Neutrophil (primary cell): ENCODE data around the gene TBXAS1.

Source experiments
- H3K27ac ChIP-seq: fragments of 200-600 bp; sonication (generic); 2 replicates; pipeline ENCODE4 v1.5.1; 2016; ENCODE audit warnings: mild to moderate bottlenecking, moderate library complexity
- H3K27me3 ChIP-seq: fragments of 200-600 bp; sonication (generic); 2 replicates; pipeline ENCODE4 v1.6.0; 2016; ENCODE audit warnings: mild to moderate bottlenecking
- H3K36me3 ChIP-seq: fragments of 200-600 bp; sonication (generic); 2 replicates; pipeline ENCODE4 v1.5.1; 2017
- H3K4me1 ChIP-seq, 2 experiments: fragments of 200-600 bp in 1 of 2; sonication (generic) in 1 of 2; 1 replicate in 1 of 2; 2 replicates in 1 of 2; pipeline versions ENCODE4 v1.5.1 to v1.6.1; 2013 to 2016; ENCODE audit warnings: low read depth in 1 of 2, low read length in 1 of 2, mild to moderate bottlenecking in 1 of 2, moderate library complexity in 1 of 2; ENCODE audit not compliant: control insufficient read depth in 1 of 2, insufficient read depth in 1 of 2
- H3K4me3 ChIP-seq, 2 experiments: fragments of 200-600 bp in 1 of 2; sonication (generic) in 1 of 2; 1 replicate in 1 of 2; 2 replicates in 1 of 2; pipeline ENCODE4 v1.5.1; 2013 to 2016; ENCODE audit warnings: low read depth in 1 of 2, low read length in 1 of 2, mild to moderate bottlenecking in 1 of 2, moderate library complexity in 1 of 2
- H3K9me3 ChIP-seq: fragments of 200-600 bp; sonication (generic); 2 replicates; pipeline ENCODE4 v1.5.1; 2016
- CTCF ChIP-seq: fragments of 200-600 bp; sonication (generic); IDR thresholded peaks from 2 replicates; pipeline ENCODE4 v1.5.1; 2016; ENCODE audit warnings: antibody characterized with exemption

TBXAS1 gene

GRCh38 chr7:140060243-140060630 lies 231.2 kb downstream of the TBXAS1 start:
- no peaks in the 10 kb centered on the region for H3K9me3 ChIP-seq
- no peak overlapping the region for H3K27ac ChIP-seq
- peaks cover 17% of the 10 kb centered on the region for H3K36me3 ChIP-seq
- no peak overlapping the region for H3K4me3 ChIP-seq
- no peaks in the 10 kb centered on the region for H3K27me3 ChIP-seq
- peaks cover 24% of the 10 kb centered on the region in 2 experiments for H3K4me1 ChIP-seq
- no peak for TF ChIP-seq CTCF

GRCh38 chr7:140060788-140061606 lies 231.9 kb downstream of the TBXAS1 start:
- Histone ChIP-seq H3K9me3 (no peaks in the 10 kb centered on the region), H3K4me3 (peak overlapping the region; percentile 83 to 85), H3K27ac (peak overlapping the region; percentile 92), H3K4me1 (peaks cover 24% of the 10 kb centered on the region in 2 experiments), H3K36me3 (peaks cover 11% of the 10 kb centered on the region), H3K27me3 (no peaks in the 10 kb centered on the region)
- no peak for TF ChIP-seq CTCF

- H3K36me3 ChIP-seq, result peaks cover 5% of the 10 kb centered on the region
- H3K4me3 ChIP-seq, result peak overlapping the region; percentile 83 to 85
- H3K27me3 ChIP-seq, result no peaks in the 10 kb centered on the region
- H3K4me1 ChIP-seq, result peaks cover 24% of the 10 kb centered on the region in 2 experiments
- no peaks in the 10 kb centered on the region for H3K9me3 ChIP-seq
- peak overlapping the region; percentile 92 for H3K27ac ChIP-seq
- TF ChIP-seq CTCF, result no peak
These were observed 232.5 kb downstream of the TBXAS1 start for GRCh38 chr7:140061607-140061930.

GRCh38 chr7:140062118-140062527 lies 233.1 kb downstream of the TBXAS1 start:
- Histone ChIP-seq H3K27ac (peak overlapping the region; percentile 92), H3K27me3 (no peaks in the 10 kb centered on the region), H3K36me3 (no peaks in the 10 kb centered on the region), H3K4me1 (peaks cover 24% of the 10 kb centered on the region in 2 experiments), H3K9me3 (no peaks in the 10 kb centered on the region), H3K4me3 (peak overlapping the region; percentile 83 to 85)
- TF ChIP-seq CTCF, result no peak

DNA sequence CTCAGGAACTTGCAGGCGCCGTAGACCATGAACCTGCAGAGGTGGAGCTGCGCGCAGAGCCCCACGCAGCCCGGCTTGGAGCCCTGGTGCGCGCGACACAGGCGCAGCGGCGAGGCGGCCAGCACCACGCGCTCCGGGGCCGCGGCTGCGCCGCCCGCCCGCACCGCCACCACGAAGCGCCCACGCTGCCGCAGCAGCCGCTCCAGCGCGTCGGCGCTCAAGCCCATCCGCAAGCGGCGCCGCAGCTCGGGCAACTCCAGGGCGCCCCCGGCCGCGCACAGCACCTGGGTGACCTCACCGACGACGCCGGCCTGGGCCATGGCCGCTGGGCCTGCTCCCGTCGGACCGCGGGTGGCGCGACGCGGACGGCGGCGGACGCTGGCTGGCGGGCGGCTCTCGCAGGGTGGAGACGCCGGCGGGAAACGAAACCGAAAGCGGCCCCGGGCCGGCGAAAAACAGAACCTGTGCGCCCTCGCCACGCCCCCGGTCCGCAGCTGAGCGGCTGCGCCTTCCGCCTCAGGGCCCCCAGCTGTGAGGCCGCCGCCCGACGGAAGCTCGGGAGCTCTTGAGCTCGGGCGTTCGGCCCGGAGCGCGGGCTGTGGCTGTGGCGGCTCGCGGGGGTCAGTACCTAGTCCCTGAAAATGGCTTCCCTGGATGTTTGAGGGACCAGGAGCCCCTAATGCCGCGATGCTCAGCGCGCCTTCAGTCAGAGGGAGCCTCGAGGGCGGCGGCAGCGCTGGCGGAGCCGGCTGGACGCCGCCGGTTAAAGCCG lies 233.7 kb downstream of the TBXAS1 start, which contains the start of gene PARP12:
PARP12 (minus strand) TSS at position 424 of the 772 bp plus-strand sequence; CDS start at position 320, 104 bp downstream.
- TF ChIP-seq CTCF, result peak; percentile 59
- Histone ChIP-seq H3K36me3 (no peaks in the 10 kb centered on the region), H3K27me3 (no peaks in the 10 kb centered on the region), H3K4me1 (peaks cover 24% of the 10 kb centered on the region in 2 experiments), H3K27ac (peak within 1 kb of the TSS; percentile 92), H3K9me3 (no peaks in the 10 kb centered on the region), H3K4me3 (peak within 1 kb of the TSS; percentile 83 to 85)
